ENCODE measurements around the gene KRT6C.

KRT6C gene

DNA sequence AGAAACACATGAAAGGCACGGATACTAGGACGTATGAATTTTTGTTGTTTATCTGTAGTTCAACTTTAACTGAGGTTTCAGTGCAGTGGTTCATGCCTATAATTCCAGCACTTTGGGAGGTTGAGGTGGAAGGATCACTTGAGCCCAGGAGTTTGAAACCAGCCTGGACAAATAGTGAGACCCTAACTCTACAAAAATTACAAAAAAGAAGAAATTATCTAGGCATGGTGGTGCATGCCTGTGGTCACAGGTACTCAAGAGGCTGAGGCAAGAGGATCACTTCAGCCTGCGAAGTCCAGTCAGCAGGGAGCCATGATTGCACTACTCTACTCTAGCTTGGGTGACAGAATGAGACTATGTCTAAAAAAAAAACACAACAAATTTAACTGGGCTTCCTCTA, 29.6 kb downstream of the KRT6C start:
- H3K4me3 ChIP-seq (ENCODE audit: low read length) = no peak overlapping the region
- no peak for DNase-seq (ENCODE audit: low read depth)
- TF ChIP-seq, protein P1, sequence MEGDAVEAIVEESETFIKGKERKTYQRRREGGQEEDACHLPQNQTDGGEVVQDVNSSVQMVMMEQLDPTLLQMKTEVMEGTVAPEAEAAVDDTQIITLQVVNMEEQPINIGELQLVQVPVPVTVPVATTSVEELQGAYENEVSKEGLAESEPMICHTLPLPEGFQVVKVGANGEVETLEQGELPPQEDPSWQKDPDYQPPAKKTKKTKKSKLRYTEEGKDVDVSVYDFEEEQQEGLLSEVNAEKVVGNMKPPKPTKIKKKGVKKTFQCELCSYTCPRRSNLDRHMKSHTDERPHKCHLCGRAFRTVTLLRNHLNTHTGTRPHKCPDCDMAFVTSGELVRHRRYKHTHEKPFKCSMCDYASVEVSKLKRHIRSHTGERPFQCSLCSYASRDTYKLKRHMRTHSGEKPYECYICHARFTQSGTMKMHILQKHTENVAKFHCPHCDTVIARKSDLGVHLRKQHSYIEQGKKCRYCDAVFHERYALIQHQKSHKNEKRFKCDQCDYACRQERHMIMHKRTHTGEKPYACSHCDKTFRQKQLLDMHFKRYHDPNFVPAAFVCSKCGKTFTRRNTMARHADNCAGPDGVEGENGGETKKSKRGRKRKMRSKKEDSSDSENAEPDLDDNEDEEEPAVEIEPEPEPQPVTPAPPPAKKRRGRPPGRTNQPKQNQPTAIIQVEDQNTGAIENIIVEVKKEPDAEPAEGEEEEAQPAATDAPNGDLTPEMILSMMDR (conservative IDR thresholded peaks at IDR 0.05; ENCODE audit: low read depth, low read length) = no peak

DNA sequence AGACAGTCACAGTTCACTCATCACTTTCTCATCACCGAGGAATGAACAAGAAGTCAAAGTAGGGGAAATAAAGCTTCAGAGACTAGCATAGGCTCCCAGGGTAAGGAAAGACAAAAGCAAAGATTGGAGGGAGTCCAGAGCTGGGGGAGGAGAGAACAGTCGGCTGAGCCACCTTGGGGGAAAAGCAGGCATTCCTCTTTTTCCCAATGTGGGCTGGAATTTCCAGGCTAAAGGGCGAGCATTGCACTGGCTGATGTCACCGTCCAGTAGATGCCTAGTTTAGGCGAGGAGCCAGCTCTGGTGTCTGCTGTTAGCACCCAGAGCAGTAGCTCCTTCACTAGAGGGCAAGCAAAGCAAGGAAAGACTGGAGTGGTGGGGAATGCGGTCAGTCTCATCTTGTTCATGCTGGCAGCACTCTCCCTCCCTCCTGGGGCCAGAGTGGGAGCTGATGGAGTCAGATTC, 31.0 kb downstream of the KRT6C start:
- H3K4me3 ChIP-seq (ENCODE audit: low read length) = no peak overlapping the region
- TF ChIP-seq, protein P1 (conservative IDR thresholded peaks at IDR 0.05; ENCODE audit: low read depth, low read length) = no peak
- DNase-seq (ENCODE audit: low read depth) = no peak

DNA sequence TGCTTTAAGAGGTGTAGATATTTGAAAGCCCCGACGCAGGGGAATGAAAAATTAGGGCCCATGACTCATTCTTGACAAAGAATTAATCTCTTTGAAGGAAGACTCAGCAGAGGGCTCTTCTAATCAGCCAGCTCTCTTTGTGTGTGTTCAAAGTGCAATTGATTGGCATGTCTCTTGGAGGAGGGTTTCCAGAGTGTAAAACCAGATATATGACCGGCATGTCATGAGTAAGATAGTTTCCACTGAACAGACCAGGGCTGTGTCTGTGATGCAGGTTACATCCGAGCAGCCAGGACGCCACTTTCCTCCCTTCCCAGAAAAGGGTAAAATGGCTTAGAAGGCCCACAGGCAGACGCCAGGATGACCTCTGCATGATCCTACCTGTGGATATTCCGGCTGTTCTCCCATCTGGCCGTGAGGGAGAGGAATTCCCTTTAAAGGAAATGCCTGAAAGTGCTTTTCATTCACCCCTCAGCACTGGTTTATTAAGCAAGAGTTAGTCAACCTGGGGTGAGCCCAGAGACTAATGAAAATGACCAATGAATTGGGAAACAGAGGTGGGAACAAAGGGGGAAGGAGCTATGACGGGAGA, 32.2 kb downstream of the KRT6C start:
- TF ChIP-seq, protein P1 (conservative IDR thresholded peaks at IDR 0.05; ENCODE audit: low read depth, low read length) = no peak
- no peak for DNase-seq (ENCODE audit: low read depth)
- no peak overlapping the region for H3K4me3 ChIP-seq (ENCODE audit: low read length)

DNA sequence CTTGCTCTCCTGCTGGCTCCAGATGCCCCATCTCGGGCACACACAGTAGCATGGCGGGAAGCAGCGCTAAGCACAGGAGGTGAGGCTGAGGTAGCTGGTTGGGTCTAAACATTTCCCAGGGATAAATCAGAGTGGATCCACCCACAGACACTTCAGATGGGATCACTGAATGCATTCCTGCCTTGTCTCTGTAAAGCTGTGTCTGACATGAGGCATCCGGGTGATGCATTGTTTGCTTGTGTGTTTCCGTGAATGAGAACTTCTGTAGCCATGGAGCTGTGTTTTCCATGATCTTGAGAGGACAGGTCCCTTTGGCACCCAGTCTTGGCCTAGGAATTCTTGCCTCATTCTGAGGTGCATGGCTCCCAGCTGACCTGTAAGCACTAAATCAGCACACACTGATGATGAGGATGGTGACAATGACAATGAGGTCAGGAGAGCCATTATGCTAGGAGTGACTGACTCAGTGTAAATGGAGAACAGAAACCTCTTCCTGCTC, 32.7 kb downstream of the KRT6C start:
- no peak overlapping the region for H3K4me3 ChIP-seq (ENCODE audit: low read length)
- no peak for DNase-seq (ENCODE audit: low read depth)
- TF ChIP-seq, protein P1 (conservative IDR thresholded peaks at IDR 0.05; ENCODE audit: low read depth, low read length) = no peak

DNA sequence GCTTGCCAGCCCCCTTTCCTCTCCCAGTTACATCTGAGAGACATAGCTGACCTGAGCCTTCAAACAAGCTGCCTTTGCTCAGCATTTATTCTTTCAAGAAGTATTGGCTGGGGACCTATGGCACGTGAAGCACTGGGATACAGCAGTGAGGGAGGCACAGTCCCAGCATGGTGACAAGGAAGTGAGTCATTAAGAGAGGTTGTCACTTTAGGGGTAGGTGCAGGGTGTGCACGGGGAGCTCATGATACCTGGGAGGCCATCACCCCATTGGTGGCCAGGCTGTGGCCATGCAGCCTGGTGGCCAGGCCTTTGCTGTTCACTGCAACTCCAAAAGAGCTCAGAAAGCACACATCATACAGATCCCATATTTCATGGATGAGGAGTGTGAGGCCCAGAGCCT, 33.8 kb downstream of the KRT6C start:
- TF ChIP-seq, protein P1 (conservative IDR thresholded peaks at IDR 0.05; ENCODE audit: low read depth, low read length) = no peak
- no peak overlapping the region for H3K4me3 ChIP-seq (ENCODE audit: low read length)
- DNase-seq (ENCODE audit: low read depth) = no peak

DNA sequence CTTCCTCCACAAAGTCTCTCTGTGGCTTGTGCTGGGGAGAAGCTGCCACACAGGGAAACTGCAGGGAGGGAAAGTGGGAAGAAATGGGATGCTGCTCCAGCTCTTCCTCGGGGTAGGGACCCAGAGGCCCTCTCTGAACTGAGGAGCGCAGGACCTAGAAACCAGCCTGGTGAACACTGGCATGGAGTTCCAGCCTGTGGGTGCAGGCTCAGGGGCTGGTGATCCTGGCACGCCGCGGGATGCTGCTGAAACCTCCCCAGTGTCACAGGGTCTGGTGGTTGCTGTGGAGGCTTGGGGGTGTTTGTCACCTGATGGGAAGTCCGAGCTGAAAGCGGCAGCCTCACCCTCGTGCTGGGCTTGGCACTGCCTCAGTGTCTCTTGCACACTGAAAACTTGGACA, 34.2 kb downstream of the KRT6C start:
- TF ChIP-seq, protein P1 (conservative IDR thresholded peaks at IDR 0.05; ENCODE audit: low read depth, low read length) = no peak
- no peak overlapping the region for H3K4me3 ChIP-seq (ENCODE audit: low read length)
- DNase-seq (ENCODE audit: low read depth) = no peak

Data from retinal pigment epithelial cell (primary cell).